Naive thymus-derived CD4-positive, alpha-beta T cell (primary cell): ENCODE results near the gene NHLRC2. TPM values are rescaled to one million over a fixed set of nuclear protein-coding genes. Genes with fewer than 3 reads are reported as not detected.
A peak's percentile ranks its signal among the peaks of the same experiment; 100 is the strongest.
"Not testable (repeated sequence)": the region's sequence is repeated elsewhere in the genome, so short reads cannot be mapped to it uniquely, and the experiment has no call there.

Source experiments
- ATAC-seq: fragments of 150-1000 bp; cut with Tn5 transposase; 2 replicates; pipeline ENCODE4 v1.10.0; 2021; ENCODE audit warnings: mild to moderate bottlenecking, moderate library complexity
- CTCF ChIA-PET: fragments of 350-600 bp; sonication (Branson Sonifier 250); formaldehyde crosslinking; loops from one replicate; lab custom pipeline; 2021; ENCODE audit warnings: antibody characterized with exemption; lab: Charles Lee
- POLR2A ChIA-PET: fragments of 350-600 bp; sonication (Branson Sonifier 250); formaldehyde crosslinking; loops from one replicate; lab custom pipeline; 2021; ENCODE audit warnings: antibody characterized with exemption, inconsistent platforms; lab: Charles Lee
- DNase-seq, 9 donors: peaks; one replicate each; pipeline versions ENCODE4 v3.0.0 to v3.0.0-alpha.2; 2020 to 2022; ENCODE audit warnings: mixed read lengths in 1 of 9
- H3K27ac ChIP-seq: one replicate; pipeline ENCODE4 v1.7.0; 2013; ENCODE audit warnings: mild to moderate bottlenecking, low read depth, low read length, moderate library complexity
- H3K27me3 ChIP-seq, 2 donors: one replicate each; pipeline ENCODE4 v1.7.0; 2013; ENCODE audit warnings: low read length in 2 of 2, mild to moderate bottlenecking in 2 of 2, moderate library complexity in 2 of 2; ENCODE audit not compliant: control insufficient read depth in 2 of 2, insufficient read depth in 2 of 2
- H3K36me3 ChIP-seq, 3 experiments: 1 replicate in 2 of 3; 2 replicates in 1 of 3; pipeline ENCODE4 v1.7.0; 2013; ENCODE audit warnings: low read length in 3 of 3, mild to moderate bottlenecking in 3 of 3, moderate library complexity in 1 of 3; ENCODE audit not compliant: insufficient read depth in 3 of 3, control insufficient read depth in 2 of 3
- H3K4me1 ChIP-seq, 2 donors: one replicate each; pipeline ENCODE4 v1.7.0; 2013; ENCODE audit warnings: low read length in 2 of 2, mild to moderate bottlenecking in 2 of 2, moderate library complexity in 1 of 2; ENCODE audit not compliant: control insufficient read depth in 2 of 2, insufficient read depth in 2 of 2
- H3K4me3 ChIP-seq: 2 replicates; pipeline ENCODE4 v1.7.0; 2013; ENCODE audit warnings: mild to moderate bottlenecking, low read length
- H3K9me3 ChIP-seq, 3 experiments: 1 replicate in 2 of 3; 2 replicates in 1 of 3; pipeline ENCODE4 v1.7.0; 2013; ENCODE audit warnings: low read length in 3 of 3; ENCODE audit not compliant: control insufficient read depth in 2 of 3
- H3K27ac Mint-ChIP-seq, 9 donors: one replicate each; pipeline ENCODE4 v1.8.0; 2020 to 2022; ENCODE audit warnings: mixed read lengths in 9 of 9, mild to moderate bottlenecking in 8 of 9, moderate library complexity in 5 of 9, inconsistent platforms in 2 of 9
- H3K27me3 Mint-ChIP-seq, 5 donors: one replicate each; pipeline ENCODE4 v1.8.0; 2021 to 2022; ENCODE audit warnings: mixed read lengths in 5 of 5, mild to moderate bottlenecking in 1 of 5
- H3K36me3 Mint-ChIP-seq, 5 donors: one replicate each; pipeline ENCODE4 v1.8.0; 2020 to 2022; ENCODE audit warnings: mixed read lengths in 5 of 5, mild to moderate bottlenecking in 3 of 5, inconsistent platforms in 1 of 5
- H3K4me1 Mint-ChIP-seq, 7 donors: one replicate each; pipeline ENCODE4 v1.8.0; 2020 to 2022; ENCODE audit warnings: mixed read lengths in 7 of 7, mild to moderate bottlenecking in 3 of 7, inconsistent platforms in 1 of 7
- H3K4me3 Mint-ChIP-seq, 10 donors: one replicate each; pipeline ENCODE4 v1.8.0; 2020 to 2022; ENCODE audit warnings: mild to moderate bottlenecking in 10 of 10, mixed read lengths in 10 of 10, moderate library complexity in 6 of 10, inconsistent platforms in 2 of 10
- H3K9me3 Mint-ChIP-seq, 11 donors: one replicate each; pipeline ENCODE4 v1.8.0; 2020 to 2022; ENCODE audit warnings: mixed read lengths in 11 of 11, mild to moderate bottlenecking in 4 of 11, inconsistent platforms in 1 of 11, moderate library complexity in 1 of 11
- intact Hi-C, 2 donors: fragments of 100-400 bp; cut with micrococcal nuclease; formaldehyde crosslinking; loops; one replicate each; pipeline ENCODE4 v1.15.1; 2023
- polyA plus RNA-seq, 2 donors: library from polyadenylated mRNA; unstranded; fragments of 300-500 nt; fragmentation: Illumina TruSeq; gene quantifications; one replicate each; pipeline ENCODE4 v1.2.3, GENCODE V29; 2021
- total RNA-seq, 6 experiments: library from RNA in 5 of 6; stranded (reverse) in 5 of 6; gene quantifications; 1 replicate in 5 of 6; 2 replicates in 1 of 6; pipeline ENCODE4 v1.2.3 and lab custom pipeline; 2021 to 2026

The NHLRC2 gene
- total RNA-seq (10 to 100 TPM; 10.3 to 25.9 (median 20.5) TPM), polyA plus RNA-seq (1 to 10 TPM; 4.2 to 6.9 TPM), total RNA-seq (lab: John Stamatoyannopoulos, UW) (16.2 reads per million, percentile 46 among the genes with 10 or more reads in this experiment)

- H3K36me3 Mint-ChIP-seq = peaks cover 0 to 19% (median 10%) of the 10 kb centered on the region in 5 donors
- CTCF ChIA-PET = interaction anchor here (0.6 kb wide), 1 partner anchor 385 kb away, joined by 3 read pairs; the partner anchor contains the start of gene VWA2
- ATAC-seq (peak; percentile 73), DNase-seq (peak; percentile 26 to 55 (median 50))
- POLR2A ChIA-PET = interaction anchor here (0.7 to 1.0 kb wide), 2 partner anchors 24 to 171 kb away, joined by 3 read pairs; no protein-coding TSS in a partner anchor
- H3K27me3 Mint-ChIP-seq = no peaks in the 10 kb centered on the region
- H3K4me3 Mint-ChIP-seq = peak within 1 kb of the TSS; percentile 90 to 100 (median 97)
- intact Hi-C loops = loop anchor here (1.0 to 10.0 kb wide), 12 partner anchors 107 to 1409 kb away; partner anchors contain the start of genes CASP7 (in 2 of the 2), CCDC186 (in 2 of the 2), TRUB1 (in 2 of the 2) and VTI1A (in 2 of the 2)
- no peaks in the 10 kb centered on the region for H3K27me3 ChIP-seq
- H3K4me1 Mint-ChIP-seq = peaks cover 24 to 60% (median 52%) of the 10 kb centered on the region in 7 donors
- H3K27ac Mint-ChIP-seq = peak within 1 kb of the TSS; percentile 89 to 100 (median 97)
- peaks cover 3 to 42% of the 10 kb centered on the region in 2 donors for H3K4me1 ChIP-seq
- H3K27ac ChIP-seq = peak within 1 kb of the TSS; percentile 79
- peak within 1 kb of the TSS; percentile 90 for H3K4me3 ChIP-seq
- H3K36me3 ChIP-seq = peaks cover 0 to 14% (median 0%) of the 10 kb centered on the region in 3 experiments
- no peaks in the 10 kb centered on the region for H3K9me3 ChIP-seq
- H3K9me3 Mint-ChIP-seq = no peaks in the 10 kb centered on the region
These were observed at the start of gene NHLRC2, which contains the start of gene DCLRE1A for GRCh38 chr10:113854013-113854760. Gene NHLRC2, plus strand, starts transcription at chr10:113854661. Its CDS starts 212 bp downstream, at chr10:113854873. Gene DCLRE1A, minus strand, starts transcription at chr10:113854082. Its CDS starts 900 bp downstream, at chr10:113853182.

GRCh38 chr10:113806503-113806902 lies 48.0 kb upstream of the NHLRC2 start:
- Histone ChIP-seq H3K4me3 (no peak overlapping the region), H3K27ac (no peak overlapping the region), H3K9me3 (no peaks in the 10 kb centered on the region), H3K36me3 (no peaks in the 10 kb centered on the region), H3K27me3 (no peaks in the 10 kb centered on the region), H3K4me1 (no peaks in the 10 kb centered on the region)
- intact Hi-C loops = no loop called here
- ChIA-PET POLR2A (interaction anchor here (0.6 kb wide), 2 partner anchors 416 to 856 kb away, joined by 3 to 7 read pairs; no protein-coding TSS in a partner anchor), CTCF (interaction anchor here (0.6 kb wide), 2 partner anchors 432 to 978 kb away, joined by 3 read pairs; partner anchors contain the start of gene VWA2)
- no peaks in the 10 kb centered on the region for H3K4me1 Mint-ChIP-seq
- no peak for ATAC-seq
- no peaks in the 10 kb centered on the region for H3K36me3 Mint-ChIP-seq
- H3K4me3 Mint-ChIP-seq = no peak overlapping the region
- H3K9me3 Mint-ChIP-seq = peaks cover 0 to 3% (median 0%) of the 10 kb centered on the region in 11 donors
- no peak for DNase-seq
- peaks cover 14 to 53% (median 24%) of the 10 kb centered on the region in 5 donors for H3K27me3 Mint-ChIP-seq
- no peak overlapping the region for H3K27ac Mint-ChIP-seq

DNA sequence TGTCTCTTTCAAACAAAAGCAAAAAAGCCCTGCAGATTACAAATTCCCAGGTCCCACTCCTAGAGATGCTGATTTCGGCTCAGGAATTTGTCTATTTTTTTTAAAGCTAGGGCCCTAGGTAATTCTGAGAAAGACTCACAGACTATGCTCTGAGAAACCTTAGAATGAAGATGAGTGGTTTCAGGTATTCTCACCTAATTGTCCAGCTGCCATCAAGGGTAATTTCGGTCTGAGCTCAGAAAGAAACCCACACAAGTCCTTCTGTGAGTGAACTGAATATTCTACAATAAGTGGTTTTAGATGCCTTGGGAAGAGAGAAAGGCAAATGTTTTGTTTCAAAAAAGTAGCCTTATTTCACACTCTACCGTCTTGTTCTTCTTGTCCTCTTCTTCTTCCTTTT lies 46.3 kb upstream of the NHLRC2 start:
- H3K4me1 Mint-ChIP-seq = no peaks in the 10 kb centered on the region
- H3K9me3 Mint-ChIP-seq = peaks cover 0 to 7% (median 0%) of the 10 kb centered on the region in 11 donors
- H3K27me3 Mint-ChIP-seq = peaks cover 17 to 61% (median 26%) of the 10 kb centered on the region in 5 donors
- H3K27me3 ChIP-seq = no peaks in the 10 kb centered on the region
- H3K27ac ChIP-seq = no peak overlapping the region
- no peak for DNase-seq
- H3K36me3 Mint-ChIP-seq = no peaks in the 10 kb centered on the region
- intact Hi-C loops = no loop called here
- no peaks in the 10 kb centered on the region for H3K36me3 ChIP-seq
- no peak overlapping the region for H3K4me3 Mint-ChIP-seq
- no peaks in the 10 kb centered on the region for H3K9me3 ChIP-seq
- H3K4me3 ChIP-seq = no peak overlapping the region
- ChIA-PET POLR2A (no interaction called here), CTCF (interaction anchor here (0.8 kb wide), 1 partner anchor 9 kb away, joined by 3 read pairs; no protein-coding TSS in a partner anchor)
- no peak overlapping the region for H3K27ac Mint-ChIP-seq
- H3K4me1 ChIP-seq = no peaks in the 10 kb centered on the region
- no peak for ATAC-seq

GRCh38 chr10:113814700-113815099 lies 39.8 kb upstream of the NHLRC2 start:
- H3K27me3 ChIP-seq, H3K4me3 Mint-ChIP-seq, POLR2A ChIA-PET, H3K4me3 ChIP-seq, DNase-seq, ATAC-seq, H3K27ac ChIP-seq, H3K4me1 Mint-ChIP-seq, H3K4me1 ChIP-seq, H3K27ac Mint-ChIP-seq, intact Hi-C loops, CTCF ChIA-PET, H3K9me3 Mint-ChIP-seq, H3K9me3 ChIP-seq, H3K36me3 Mint-ChIP-seq, H3K36me3 ChIP-seq: not testable (repeated sequence)
- H3K27me3 Mint-ChIP-seq = peaks cover 0 to 41% (median 13%) of the 10 kb centered on the region in 5 donors

DNA sequence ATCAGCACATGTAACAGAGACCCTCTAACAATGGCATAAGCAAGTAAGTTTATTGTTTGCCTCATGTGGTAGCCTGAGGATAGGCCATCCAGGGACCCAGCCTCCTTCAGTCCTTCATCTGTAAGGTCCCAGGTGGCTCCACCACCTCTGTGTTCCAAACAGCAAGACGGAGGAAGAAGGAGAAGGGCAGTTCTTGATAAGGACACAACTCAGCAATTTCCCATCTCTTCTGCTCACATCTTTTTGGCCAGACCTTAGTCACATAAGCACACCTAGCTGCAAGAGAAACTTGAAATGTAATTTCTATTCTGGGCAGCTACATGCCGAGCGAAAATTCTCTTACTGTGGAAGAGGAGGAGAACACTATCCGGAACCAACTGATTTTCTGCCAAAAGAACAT lies 34.5 kb upstream of the NHLRC2 start:
- no peaks in the 10 kb centered on the region for H3K36me3 Mint-ChIP-seq
- intact Hi-C loops = no loop called here
- CTCF ChIA-PET = no interaction called here
- no peak for DNase-seq
- Histone ChIP-seq H3K9me3 (no peaks in the 10 kb centered on the region), H3K4me1 (no peaks in the 10 kb centered on the region), H3K27me3 (peaks cover 0 to 4% of the 10 kb centered on the region in 2 donors), H3K4me3 (no peak overlapping the region), H3K36me3 (no peaks in the 10 kb centered on the region), H3K27ac (no peak overlapping the region)
- no peaks in the 10 kb centered on the region for H3K4me1 Mint-ChIP-seq
- ATAC-seq = no peak
- H3K27ac Mint-ChIP-seq = no peak overlapping the region
- POLR2A ChIA-PET = no interaction called here
- no peaks in the 10 kb centered on the region for H3K9me3 Mint-ChIP-seq
- H3K4me3 Mint-ChIP-seq = no peak overlapping the region
- H3K27me3 Mint-ChIP-seq = peaks cover 0 to 16% (median 4%) of the 10 kb centered on the region in 5 donors

- DNase-seq = no peak
- Histone ChIP-seq H3K4me3 (no peak overlapping the region), H3K4me1 (no peaks in the 10 kb centered on the region), H3K36me3 (no peaks in the 10 kb centered on the region), H3K27ac (no peak overlapping the region), H3K9me3 (no peaks in the 10 kb centered on the region), H3K27me3 (peaks cover 0 to 4% of the 10 kb centered on the region in 2 donors)
- H3K27me3 Mint-ChIP-seq = peaks cover 0 to 16% (median 4%) of the 10 kb centered on the region in 5 donors
- no peak overlapping the region for H3K4me3 Mint-ChIP-seq
- ATAC-seq = no peak
- no peak overlapping the region for H3K27ac Mint-ChIP-seq
- CTCF ChIA-PET = no interaction called here
- intact Hi-C loops = no loop called here
- no peaks in the 10 kb centered on the region for H3K36me3 Mint-ChIP-seq
- H3K4me1 Mint-ChIP-seq = no peaks in the 10 kb centered on the region
- POLR2A ChIA-PET = no interaction called here
- H3K9me3 Mint-ChIP-seq = no peaks in the 10 kb centered on the region
These were observed 34.0 kb upstream of the NHLRC2 start for GRCh38 chr10:113820507-113820906.
